ENCODE measurements around the gene DNAH12. TPM values are rescaled to one million over a fixed set of nuclear protein-coding genes. Genes with fewer than 3 reads are reported as not detected.
A peak's percentile ranks its signal among the peaks of the same experiment; 100 is the strongest.
"Not testable (repeated sequence)": the region's sequence is repeated elsewhere in the genome, so short reads cannot be mapped to it uniquely, and the experiment has no call there.

Gene DNAH12
- total RNA-seq, 6 experiments from 2014 or later, result 0.05 to 0.07 (median 0.05) TPM; not detected in 1

DNA sequence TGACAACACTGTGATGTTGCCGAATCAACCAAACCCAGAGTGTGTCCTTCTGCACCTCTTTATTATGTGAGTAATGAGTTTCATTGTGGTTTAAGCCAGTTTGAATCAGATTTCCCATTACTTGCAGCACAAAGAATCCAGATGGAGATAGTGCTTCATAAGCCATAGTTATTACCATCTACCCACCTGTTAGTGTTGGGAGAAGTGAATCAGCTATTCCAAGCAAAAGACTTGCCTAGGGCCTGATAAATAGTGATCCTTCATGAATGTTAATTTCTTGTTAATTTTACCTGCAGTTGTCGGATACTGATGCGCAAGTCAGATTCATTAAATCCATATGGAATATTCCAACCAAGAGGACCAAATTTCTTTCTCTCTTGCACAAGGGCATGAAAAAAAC lies 229.9 kb downstream of the DNAH12 start:
- H3K27me3 Mint-ChIP-seq (ENCODE audit: insufficient read depth), result peaks cover 16% of the 10 kb centered on the region
- DNase-seq, result no peak

DNA sequence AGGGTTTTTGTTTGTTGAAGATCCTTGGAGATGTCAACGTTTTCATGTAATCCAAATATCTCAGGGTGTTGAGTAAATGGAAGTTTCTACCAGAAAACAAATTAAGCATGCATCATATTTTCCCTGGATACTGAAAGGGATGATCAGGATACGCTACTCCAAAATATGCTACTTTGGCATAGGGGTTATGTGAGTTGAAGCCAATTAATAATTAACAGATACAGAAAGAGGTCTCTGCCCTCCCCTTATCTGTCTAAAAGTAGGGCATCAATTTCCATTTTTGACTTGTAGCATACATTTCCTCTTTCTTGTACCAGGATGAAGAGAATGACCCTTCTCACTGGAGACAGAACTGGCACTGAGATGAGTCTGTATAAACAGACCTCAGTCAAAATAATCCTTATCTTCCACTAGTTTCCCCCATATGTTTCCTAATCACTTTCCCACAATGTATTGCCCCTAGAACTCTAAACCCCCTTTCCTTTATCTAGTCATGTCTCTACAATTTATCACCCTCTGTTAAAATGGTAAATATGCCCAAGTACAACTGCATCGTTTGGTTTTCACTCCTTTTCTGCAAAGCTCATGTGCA lies 234.3 kb downstream of the DNAH12 start:
- H3K27ac Mint-ChIP-seq, result no peak overlapping the region

More for the DNA sequence above, 229.9 kb downstream of the DNAH12 start:
- Mint-ChIP-seq H3K4me3 (no peak overlapping the region), H3K9me3 (no peaks in the 10 kb centered on the region), H3K36me3 (ENCODE audit: low read depth) (no peaks in the 10 kb centered on the region), H3K4me1 (ENCODE audit: low read depth) (no peaks in the 10 kb centered on the region), H3K27ac (no peak overlapping the region)
- TF ChIP-seq, protein P1, sequence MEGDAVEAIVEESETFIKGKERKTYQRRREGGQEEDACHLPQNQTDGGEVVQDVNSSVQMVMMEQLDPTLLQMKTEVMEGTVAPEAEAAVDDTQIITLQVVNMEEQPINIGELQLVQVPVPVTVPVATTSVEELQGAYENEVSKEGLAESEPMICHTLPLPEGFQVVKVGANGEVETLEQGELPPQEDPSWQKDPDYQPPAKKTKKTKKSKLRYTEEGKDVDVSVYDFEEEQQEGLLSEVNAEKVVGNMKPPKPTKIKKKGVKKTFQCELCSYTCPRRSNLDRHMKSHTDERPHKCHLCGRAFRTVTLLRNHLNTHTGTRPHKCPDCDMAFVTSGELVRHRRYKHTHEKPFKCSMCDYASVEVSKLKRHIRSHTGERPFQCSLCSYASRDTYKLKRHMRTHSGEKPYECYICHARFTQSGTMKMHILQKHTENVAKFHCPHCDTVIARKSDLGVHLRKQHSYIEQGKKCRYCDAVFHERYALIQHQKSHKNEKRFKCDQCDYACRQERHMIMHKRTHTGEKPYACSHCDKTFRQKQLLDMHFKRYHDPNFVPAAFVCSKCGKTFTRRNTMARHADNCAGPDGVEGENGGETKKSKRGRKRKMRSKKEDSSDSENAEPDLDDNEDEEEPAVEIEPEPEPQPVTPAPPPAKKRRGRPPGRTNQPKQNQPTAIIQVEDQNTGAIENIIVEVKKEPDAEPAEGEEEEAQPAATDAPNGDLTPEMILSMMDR (IDR thresholded peaks at IDR 0.05), result no peak

DNA sequence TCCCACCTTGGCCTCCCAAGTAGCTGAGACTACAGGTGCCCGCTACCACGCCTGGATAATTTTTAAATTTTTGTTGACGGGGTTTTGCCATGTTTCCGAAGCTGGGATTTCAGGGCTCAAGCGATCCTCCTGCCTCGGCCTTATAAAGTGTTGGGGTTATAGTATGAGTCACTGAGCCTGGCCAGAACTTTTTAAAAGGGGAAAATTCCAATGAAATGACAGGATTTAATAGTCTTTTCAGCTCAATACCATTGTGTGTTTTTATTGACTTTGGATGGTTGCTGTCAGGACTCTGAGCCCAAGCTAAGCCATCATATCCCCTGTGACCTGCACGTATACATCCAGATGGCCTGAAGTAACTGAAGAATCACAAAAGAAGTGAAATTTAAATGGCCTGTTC lies 240.6 kb downstream of the DNAH12 start:
- Mint-ChIP-seq H3K4me1 (ENCODE audit: low read depth) (peaks cover 23% of the 10 kb centered on the region), H3K27me3 (ENCODE audit: insufficient read depth) (peaks cover 15% of the 10 kb centered on the region), H3K27ac (0 out of 2 replicates have a peak overlapping the region, but pooled peaks have one; percentile 8), H3K4me3 (peak overlapping the region; percentile 4; the same call in 1 of the 2 replicates)
- DNase-seq, result peak; percentile 55
- H3K9me3 Mint-ChIP-seq; H3K36me3 Mint-ChIP-seq (ENCODE audit: low read depth): not testable (repeated sequence)

More for the DNA sequence above, 234.3 kb downstream of the DNAH12 start:
- no peaks in the 10 kb centered on the region for H3K9me3 Mint-ChIP-seq
- no peak overlapping the region for H3K4me3 Mint-ChIP-seq
- peaks cover 16% of the 10 kb centered on the region for H3K27me3 Mint-ChIP-seq (ENCODE audit: insufficient read depth)
- no peak for DNase-seq
- TF ChIP-seq, protein P1 (IDR thresholded peaks at IDR 0.05), result no peak
- peaks cover 2% of the 10 kb centered on the region; the same call in 1 of the 2 replicates for H3K4me1 Mint-ChIP-seq (ENCODE audit: low read depth)
- H3K36me3 Mint-ChIP-seq (ENCODE audit: low read depth), result no peaks in the 10 kb centered on the region

DNA sequence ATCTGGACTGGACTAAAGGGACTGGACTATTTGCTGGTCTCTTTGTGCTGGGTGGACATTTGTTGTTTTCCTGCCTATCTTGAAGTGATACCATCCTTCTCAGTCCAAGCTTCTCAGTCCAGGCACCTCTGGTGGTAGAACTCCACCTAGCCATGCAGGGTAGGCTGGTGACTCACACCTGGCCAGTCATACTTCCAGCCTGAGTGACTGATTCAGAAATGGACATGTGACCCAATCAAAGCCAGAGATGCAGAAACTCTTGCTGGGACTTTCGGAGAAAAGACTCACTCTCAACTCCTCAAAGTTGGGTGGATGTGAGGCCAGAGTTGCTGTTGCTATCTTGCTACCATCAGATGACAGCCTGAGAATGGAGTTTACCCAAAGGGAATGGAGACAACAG lies 246.1 kb downstream of the DNAH12 start:
- Mint-ChIP-seq H3K27me3 (ENCODE audit: insufficient read depth) (peaks cover 14% of the 10 kb centered on the region), H3K27ac (no peak overlapping the region), H3K4me3 (no peak overlapping the region), H3K36me3 (ENCODE audit: low read depth) (no peaks in the 10 kb centered on the region), H3K9me3 (no peaks in the 10 kb centered on the region), H3K4me1 (ENCODE audit: low read depth) (peaks cover 6% of the 10 kb centered on the region; the same call in 1 of the 2 replicates)
- peak; percentile 40 for DNase-seq
- TF ChIP-seq, protein P1 (IDR thresholded peaks at IDR 0.05), result no peak

DNA sequence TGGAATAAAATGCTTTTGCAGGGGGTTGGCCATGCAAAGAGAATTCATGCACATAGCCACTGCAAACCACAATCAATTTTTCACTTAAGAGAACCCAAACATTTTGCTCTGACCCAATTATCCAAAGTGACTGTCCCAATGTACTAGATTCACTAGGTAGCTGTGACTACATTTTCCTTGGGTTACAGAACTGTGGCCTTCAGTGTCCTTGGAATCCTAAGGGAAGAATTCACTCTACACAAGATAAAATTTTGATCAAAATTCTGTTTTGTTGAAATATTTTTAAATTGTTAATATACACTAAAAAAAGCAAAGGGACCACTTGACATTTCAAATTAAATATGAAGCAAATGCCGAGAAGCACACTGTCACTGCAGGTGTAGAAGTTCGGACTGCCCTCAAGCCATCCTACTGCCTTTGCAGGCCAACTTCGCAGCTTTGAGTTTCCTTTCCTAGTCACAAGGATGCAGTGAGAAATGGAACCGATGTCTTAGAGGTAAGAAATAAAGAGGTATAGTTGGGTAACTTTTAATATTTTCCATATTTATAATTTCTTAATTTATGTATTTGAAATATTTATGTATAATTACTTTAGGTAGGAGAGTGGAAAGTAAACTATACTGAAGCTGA lies 251.1 kb downstream of the DNAH12 start:
- Mint-ChIP-seq H3K9me3 (no peaks in the 10 kb centered on the region), H3K4me1 (ENCODE audit: low read depth) (no peaks in the 10 kb centered on the region; the same call in 1 of the 2 replicates), H3K27ac (no peak overlapping the region), H3K27me3 (ENCODE audit: insufficient read depth) (peaks cover 15% of the 10 kb centered on the region), H3K36me3 (ENCODE audit: low read depth) (no peaks in the 10 kb centered on the region), H3K4me3 (no peak overlapping the region)
- DNase-seq, result no peak
- TF ChIP-seq, protein P1 (IDR thresholded peaks at IDR 0.05), result no peak

DNA sequence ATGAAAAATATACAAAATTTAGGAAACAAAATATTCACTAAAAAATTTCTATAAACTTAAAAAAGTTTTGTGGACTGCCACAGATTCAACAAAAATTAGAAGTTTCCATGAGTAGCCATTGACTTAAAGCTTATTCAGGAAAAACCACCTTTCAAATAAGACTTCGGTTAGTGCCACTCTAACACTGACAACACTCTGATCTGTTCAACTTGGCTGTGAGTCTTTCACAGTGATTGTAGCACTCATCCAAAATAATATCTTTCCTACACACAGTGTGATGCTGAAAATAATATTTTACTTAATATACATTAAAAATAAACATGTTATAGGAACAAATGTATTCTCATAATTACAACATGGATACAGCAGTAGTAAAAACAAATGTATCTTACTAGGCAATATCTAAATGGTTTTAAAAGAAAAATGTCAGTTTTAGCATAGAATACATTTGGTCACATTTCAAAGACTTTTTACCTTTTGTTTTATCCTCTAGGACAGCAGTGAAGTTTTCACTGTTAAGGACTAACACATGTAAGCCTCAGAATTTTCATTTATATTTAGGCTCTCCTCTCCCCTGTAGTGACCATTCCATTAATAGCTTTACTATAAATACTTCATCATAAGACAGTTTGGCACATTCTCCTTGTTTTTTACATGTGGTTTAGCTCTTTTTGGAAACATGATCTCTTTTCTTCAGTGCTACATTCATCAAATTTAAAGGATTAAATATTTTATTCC lies 251.8 kb downstream of the DNAH12 start, which contains the start of gene ASB14:
Gene ASB14, minus strand, starts transcription at position 527 of the 738 bp plus-strand sequence. CDS start 652 bp downstream, outside the sequence.
- no peaks in the 10 kb centered on the region for H3K36me3 Mint-ChIP-seq (ENCODE audit: low read depth)
- H3K4me3 Mint-ChIP-seq, result no peak within 1 kb of the TSS
- TF ChIP-seq, protein P1 (IDR thresholded peaks at IDR 0.05), result no peak
- no peak within 1 kb of the TSS for H3K27ac Mint-ChIP-seq
- peaks cover 14% of the 10 kb centered on the region for H3K27me3 Mint-ChIP-seq (ENCODE audit: insufficient read depth)
- no peak for DNase-seq
- no peaks in the 10 kb centered on the region for H3K9me3 Mint-ChIP-seq
- no peaks in the 10 kb centered on the region for H3K4me1 Mint-ChIP-seq (ENCODE audit: low read depth)

Data from HFFc6 (cell line).